Activated CD4-positive, alpha-beta T cell treated with anti-CD3 and anti-CD28 coated beads, Interleukin-2, Interleukin-6, amounts not matched to agents 100 ng/mL and 50 ng/mL, durations not matched to agents 16 hours and 8 hours (primary cell): ENCODE measurements around the gene BARX1.

Source experiments
- DNase-seq: peaks from one replicate; pipeline ENCODE4 v3.0.0-alpha.2; 2020

The BARX1 gene

GRCh38 chr9:93916358-93916757 is 38.8 kb downstream of the BARX1 start:
- no peak for DNase-seq

GRCh38 chr9:93911801-93912554 is 43.2 kb downstream of the BARX1 start:
- DNase-seq = no peak

GRCh38 chr9:93911136-93911745 is 43.9 kb downstream of the BARX1 start:
- no peak for DNase-seq

- no peak for DNase-seq
Observed at GRCh38 chr9:93910598-93910997, 44.6 kb downstream of the BARX1 start.

- no peak for DNase-seq
Observed at GRCh38 chr9:93910196-93910595, 45.0 kb downstream of the BARX1 start.

GRCh38 chr9:93909242-93909616 is 45.9 kb downstream of the BARX1 start:
- no peak for DNase-seq

GRCh38 chr9:93908591-93909241 is 46.4 kb downstream of the BARX1 start:
- no peak for DNase-seq

- no peak for DNase-seq
Observed at GRCh38 chr9:93907551-93908199, 47.5 kb downstream of the BARX1 start.

GRCh38 chr9:93906195-93906880 is 48.8 kb downstream of the BARX1 start:
- no peak for DNase-seq

- DNase-seq = no peak
Observed at GRCh38 chr9:93905473-93906133, 49.6 kb downstream of the BARX1 start.

- DNase-seq = no peak
Observed at GRCh38 chr9:93904649-93905472, 50.3 kb downstream of the BARX1 start.

- no peak for DNase-seq
Observed at GRCh38 chr9:93903886-93904648, 51.1 kb downstream of the BARX1 start.

GRCh38 chr9:93902780-93903655 is 52.1 kb downstream of the BARX1 start:
- no peak for DNase-seq

GRCh38 chr9:93902051-93902779 is 52.9 kb downstream of the BARX1 start:
- no peak for DNase-seq
